ENCODE data around the gene ACYP1. TPM values are rescaled to one million over a fixed set of nuclear protein-coding genes. Genes with fewer than 3 reads are reported as not detected.

ACYP1 gene
- total RNA-seq, 2 experiments from 2014 or later, result 65.0 to 97.5 TPM

DNA sequence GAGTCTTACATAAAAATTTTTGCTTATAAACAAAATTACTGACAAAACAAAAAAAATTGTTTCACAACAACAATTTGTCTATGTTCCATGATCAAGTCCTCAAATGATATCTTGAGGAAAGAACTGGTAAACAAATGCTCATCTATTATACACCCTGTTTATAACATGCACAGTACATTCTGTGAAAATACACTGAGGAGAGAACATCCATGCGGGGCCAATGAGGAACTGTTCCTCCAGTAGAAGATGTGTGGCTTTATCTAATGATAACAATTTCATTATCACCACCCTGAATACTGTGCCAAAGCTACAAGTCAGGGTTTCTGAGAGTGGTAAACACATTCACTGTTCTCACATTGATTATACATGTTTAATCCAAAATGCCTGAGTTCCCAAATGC, 23.3 kb downstream of the ACYP1 start:
- BruUV-seq (replicated peaks), result no TSS peak
- Histone ChIP-seq H3K4me2 (ENCODE audit: low read length) (no peak overlapping the region), H3K9me3 (ENCODE audit: low read length) (no peaks in the 10 kb centered on the region), H2AFZ (ENCODE audit: low read length) (no peak overlapping the region), H3K27ac (ENCODE audit: low read depth, low read length, poor library complexity, severe bottlenecking) (no peak overlapping the region), H3K9me2 (ENCODE audit: insufficient read depth, low read length) (no peaks in the 10 kb centered on the region), H3K4me1 (ENCODE audit: insufficient read depth, low read length, poor library complexity, severe bottlenecking) (no peaks in the 10 kb centered on the region), H3K36me3 (ENCODE audit: insufficient read depth, low read length) (no peaks in the 10 kb centered on the region), H3K79me2 (ENCODE audit: insufficient read depth, low read depth, low read length) (no peaks in the 10 kb centered on the region), H3K4me3 (ENCODE audit: low read depth, low read length, poor library complexity, severe bottlenecking) (no peak overlapping the region), H4K20me1 (ENCODE audit: insufficient read depth, low read length) (no peaks in the 10 kb centered on the region)
- TF ChIP-seq EZH2phosphoT487 (IDR thresholded peaks at IDR 0.05; ENCODE audit: borderline replicate concordance, low read depth, low read length) (no peak), CTCF (conservative IDR thresholded peaks at IDR 0.05; ENCODE audit: low read length) (no peak)
- ChIA-PET POLR2A (no interaction called here), CTCF (ENCODE audit: unreplicated experiment) (no interaction called here)
- no peak for DNase-seq (ENCODE audit: low spot score)
- intact Hi-C loops (cut with micrococcal nuclease; ENCODE audit: unreplicated experiment), result no loop called here

DNA sequence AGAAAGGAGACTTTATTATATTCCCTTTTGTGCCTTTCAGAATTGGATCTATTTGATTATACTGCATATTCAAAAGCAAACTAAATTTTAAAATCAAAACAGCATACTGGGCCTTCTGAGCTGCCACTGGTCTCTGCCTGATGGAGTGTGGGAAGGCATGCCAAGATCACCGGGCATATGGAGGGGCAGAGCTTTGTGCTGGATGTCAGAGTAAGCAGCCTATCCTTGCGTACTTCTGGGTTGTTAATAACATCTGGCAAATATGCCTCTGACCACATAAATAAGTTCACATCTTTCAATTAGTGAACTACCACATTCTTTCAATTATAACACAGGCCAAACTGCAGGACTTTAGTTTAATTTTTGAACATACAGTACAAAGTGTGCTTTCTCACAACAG, 30.9 kb downstream of the ACYP1 start:
- no peak for TF ChIP-seq EZH2phosphoT487 (IDR thresholded peaks at IDR 0.05; ENCODE audit: borderline replicate concordance, low read depth, low read length)
- no peak for TF ChIP-seq CTCF (conservative IDR thresholded peaks at IDR 0.05; ENCODE audit: low read length)
- no peaks in the 10 kb centered on the region for H3K9me3 ChIP-seq (ENCODE audit: low read length)
- H4K20me1 ChIP-seq (ENCODE audit: insufficient read depth, low read length), result no peaks in the 10 kb centered on the region
- intact Hi-C loops (cut with micrococcal nuclease; ENCODE audit: unreplicated experiment), result no loop called here
- H3K4me1 ChIP-seq (ENCODE audit: insufficient read depth, low read length, poor library complexity, severe bottlenecking), result no peaks in the 10 kb centered on the region
- ChIA-PET CTCF (ENCODE audit: unreplicated experiment) (no interaction called here), POLR2A (no interaction called here)
- no peaks in the 10 kb centered on the region for H3K79me2 ChIP-seq (ENCODE audit: insufficient read depth, low read depth, low read length)
- H3K27ac ChIP-seq (ENCODE audit: low read depth, low read length, poor library complexity, severe bottlenecking), result no peak overlapping the region
- H3K9me2 ChIP-seq (ENCODE audit: insufficient read depth, low read length), result no peaks in the 10 kb centered on the region
- H3K4me2 ChIP-seq (ENCODE audit: low read length), result no peak overlapping the region
- no peaks in the 10 kb centered on the region for H3K36me3 ChIP-seq (ENCODE audit: insufficient read depth, low read length)
- no peak overlapping the region for H2AFZ ChIP-seq (ENCODE audit: low read length)
- no peak for DNase-seq (ENCODE audit: low spot score)
- no TSS peak for BruUV-seq (replicated peaks)
- no peak overlapping the region for H3K4me3 ChIP-seq (ENCODE audit: low read depth, low read length, poor library complexity, severe bottlenecking)

GRCh38 chr14:75030147-75030546, 33.7 kb downstream of the ACYP1 start:
- no peaks in the 10 kb centered on the region for H3K4me1 ChIP-seq (ENCODE audit: insufficient read depth, low read length, poor library complexity, severe bottlenecking)
- H3K9me2 ChIP-seq (ENCODE audit: insufficient read depth, low read length), result no peaks in the 10 kb centered on the region
- intact Hi-C loops (cut with micrococcal nuclease; ENCODE audit: unreplicated experiment), result no loop called here
- POLR2A ChIA-PET, result interaction anchor here (0.5 kb wide), 1 partner anchor 974 kb away, joined by 3 read pairs; no protein-coding TSS in a partner anchor
- no peaks in the 10 kb centered on the region for H3K36me3 ChIP-seq (ENCODE audit: insufficient read depth, low read length)
- CTCF ChIA-PET (ENCODE audit: unreplicated experiment), result no interaction called here
- H3K9me3 ChIP-seq (ENCODE audit: low read length), result no peaks in the 10 kb centered on the region
- no peak for DNase-seq (ENCODE audit: low spot score)
- H3K4me2 ChIP-seq (ENCODE audit: low read length), result no peak overlapping the region
- H3K79me2 ChIP-seq (ENCODE audit: insufficient read depth, low read depth, low read length), result no peaks in the 10 kb centered on the region
- TF ChIP-seq CTCF (conservative IDR thresholded peaks at IDR 0.05; ENCODE audit: low read length) (no peak), EZH2phosphoT487 (IDR thresholded peaks at IDR 0.05; ENCODE audit: borderline replicate concordance, low read depth, low read length) (no peak)
- H3K4me3 ChIP-seq (ENCODE audit: low read depth, low read length, poor library complexity, severe bottlenecking), result no peak overlapping the region
- no peak overlapping the region for H2AFZ ChIP-seq (ENCODE audit: low read length)
- no peaks in the 10 kb centered on the region for H4K20me1 ChIP-seq (ENCODE audit: insufficient read depth, low read length)
- no TSS peak for BruUV-seq (replicated peaks)
- no peak overlapping the region for H3K27ac ChIP-seq (ENCODE audit: low read depth, low read length, poor library complexity, severe bottlenecking)
